Lower leg skin (tissue), 4 donors: ENCODE results near the gene OGN. TPM values are rescaled to one million over a fixed set of nuclear protein-coding genes. Genes with fewer than 3 reads are reported as not detected.

Source experiments
- DNase-seq, 2 donors: peaks; one replicate each; pipeline ENCODE4 v3.0.0-alpha.2; 2019; ENCODE audit warnings: low spot score in 2 of 2
- H3K4me3 ChIP-seq: fragments of 200-600 bp; sonication (generic); 2 replicates; pipeline ENCODE4 v1.5.1; 2017; ENCODE audit warnings: mild to moderate bottlenecking, low read depth; ENCODE audit not compliant: poor library complexity, severe bottlenecking
- CTCF ChIP-seq, 3 donors: fragments of 450-650 bp; IDR thresholded peaks; one replicate each; pipeline ENCODE4 v1.5.1; 2016; ENCODE audit warnings: antibody characterized with exemption in 3 of 3, mild to moderate bottlenecking in 3 of 3, moderate library complexity in 2 of 3
- POLR2A ChIP-seq, 2 donors: fragments of 450-650 bp; IDR thresholded peaks; one replicate each; pipeline ENCODE4 v1.6.1; 2016 to 2017; ENCODE audit warnings: antibody characterized with exemption in 2 of 2, mild to moderate bottlenecking in 1 of 2, moderate library complexity in 1 of 2
- WGBS, 2 donors: methylation state at CpG; one replicate each; pipeline ENCODE4 v1.1.5; 2018; 5-methylcytosine and 5-hydroxymethylcytosine counted together
- intact Hi-C: fragments of 100-400 bp; cut with DNase I; formaldehyde crosslinking; loops from one replicate; pipeline ENCODE4 v1.15.0; 2023; ENCODE audit warnings: low total_unique reads
- total RNA-seq, 4 donors: library from RNA; depleted of rRNA; stranded (reverse); fragments of >200 nt; gene quantifications; one replicate each; pipeline ENCODE4 v1.1.0, GENCODE V29; 2016

The OGN gene
- total RNA-seq, 4 donors from 2014 or later = 0.27 to 1.8 (median 0.88) TPM

GRCh38 chr9:92359394-92359995, 44.9 kb downstream of the OGN start:
- no peak overlapping the region for H3K4me3 ChIP-seq
- TF ChIP-seq POLR2A (IDR thresholded peaks at IDR 0.05) = no peak
- TF ChIP-seq CTCF (IDR thresholded peaks at IDR 0.05) = no peak
- 63 to 71% methylated on average over 2 of the region's 2 CpGs for WGBS, 2 donors
- DNase-seq = no peak
- intact Hi-C loops = no loop called here

GRCh38 chr9:92353051-92353450, 51.3 kb downstream of the OGN start:
- TF ChIP-seq POLR2A (IDR thresholded peaks at IDR 0.05) (no peak), CTCF (IDR thresholded peaks at IDR 0.05) (no peak)
- intact Hi-C loops = no loop called here
- H3K4me3 ChIP-seq = no peak overlapping the region
- 76 to 77% methylated on average over 6 of the region's 6 CpGs for WGBS, 2 donors
- no peak for DNase-seq

GRCh38 chr9:92350740-92351133, 53.6 kb downstream of the OGN start:
- TF ChIP-seq POLR2A (IDR thresholded peaks at IDR 0.05) = no peak
- TF ChIP-seq CTCF (IDR thresholded peaks at IDR 0.05) = no peak
- no peak for DNase-seq
- H3K4me3 ChIP-seq = no peak overlapping the region
- intact Hi-C loops = no loop called here

GRCh38 chr9:92349771-92350739, 54.3 kb downstream of the OGN start:
- TF ChIP-seq POLR2A (IDR thresholded peaks at IDR 0.05) (no peak), CTCF (IDR thresholded peaks at IDR 0.05) (no peak)
- intact Hi-C loops = no loop called here
- whole genome bisulfite sequencing, 2 donors = 56 to 62% methylated on average over 7 of the region's 7 CpGs
- H3K4me3 ChIP-seq = no peak overlapping the region
- DNase-seq = no peak

GRCh38 chr9:92345582-92345981, 58.8 kb downstream of the OGN start:
- intact Hi-C loops = no loop called here
- H3K4me3 ChIP-seq = no peak overlapping the region
- TF ChIP-seq CTCF (IDR thresholded peaks at IDR 0.05) (no peak), POLR2A (IDR thresholded peaks at IDR 0.05) (no peak)
- no peak for DNase-seq
